Caki2 (cell line): Measurements from ENCODE around the gene PPP6R1. TPM values are rescaled to one million over a fixed set of nuclear protein-coding genes. Genes with fewer than 3 reads are reported as not detected.

Source experiments
- DNase-seq: peaks from one replicate; pipeline ENCODE4 v3.0.0-alpha.2; 2015; ENCODE audit warnings: low read depth
- in situ Hi-C: cut with HindIII; loops from 2 replicates; pipeline ENCODE4 v1.10.0; 2016; ENCODE audit warnings: low sequenced_read_pairs, low pct_unique_long_range_greater_than_20kb, mixed read lengths
- total RNA-seq: library from RNA; depleted of rRNA; stranded (reverse); fragments of >200 nt; shearing (Covaris generic); gene quantifications from 2 replicates; pipeline ENCODE4 v1.2.3, GENCODE V29; 2014; ENCODE audit warnings: low replicate concordance

The PPP6R1 gene
- total RNA-seq, 1 experiment from 2014 or later: 79.8 TPM

- no peak for DNase-seq
- in situ Hi-C loops: no loop called here
Measured at GRCh38 chr19:55265173-55265572, 6.4 kb upstream of the PPP6R1 start.

- no peak for DNase-seq
- in situ Hi-C loops: no loop called here
Measured at GRCh38 chr19:55264531-55264930, 5.7 kb upstream of the PPP6R1 start.

GRCh38 chr19:55262359-55262758, 3.5 kb upstream of the PPP6R1 start:
- DNase-seq: no peak

GRCh38 chr19:55261671-55262126, 2.9 kb upstream of the PPP6R1 start:
- DNase-seq: no peak
- in situ Hi-C loops: no loop called here

More at GRCh38 chr19:55262359-55262758, 3.5 kb upstream of the PPP6R1 start:
- in situ Hi-C loops: no loop called here

GRCh38 chr19:55259540-55260210, 858 bp upstream of the PPP6R1 start:
- in situ Hi-C loops: no loop called here
- no peak for DNase-seq

- in situ Hi-C loops: no loop called here
- no peak for DNase-seq
Measured at GRCh38 chr19:55258476-55258827, 365 bp downstream of the PPP6R1 start.

- in situ Hi-C loops: no loop called here
- DNase-seq: no peak
Measured at GRCh38 chr19:55257461-55258420, 1.1 kb downstream of the PPP6R1 start.

GRCh38 chr19:55256562-55257460, 2.0 kb downstream of the PPP6R1 start:
- in situ Hi-C loops: no loop called here

GRCh38 chr19:55255618-55256423, 3.0 kb downstream of the PPP6R1 start:
- no peak for DNase-seq
- in situ Hi-C loops: no loop called here

More at GRCh38 chr19:55256562-55257460, 2.0 kb downstream of the PPP6R1 start:
- no peak for DNase-seq

GRCh38 chr19:55254625-55254977, 4.2 kb downstream of the PPP6R1 start:
- no peak for DNase-seq

GRCh38 chr19:55253842-55254624, 4.8 kb downstream of the PPP6R1 start:
- in situ Hi-C loops: no loop called here
- DNase-seq: no peak

More at GRCh38 chr19:55254625-55254977, 4.2 kb downstream of the PPP6R1 start:
- in situ Hi-C loops: no loop called here

GRCh38 chr19:55252760-55253663, 5.8 kb downstream of the PPP6R1 start:
- in situ Hi-C loops: no loop called here
- DNase-seq: no peak

- in situ Hi-C loops: no loop called here
- DNase-seq: peak; percentile 59
Measured at GRCh38 chr19:55251341-55252081, 7.3 kb downstream of the PPP6R1 start.

- in situ Hi-C loops: no loop called here
- DNase-seq: no peak
Measured at GRCh38 chr19:55250262-55251036, 8.4 kb downstream of the PPP6R1 start.

- in situ Hi-C loops: no loop called here
- DNase-seq: no peak
Measured at GRCh38 chr19:55249841-55250240, 9.0 kb downstream of the PPP6R1 start.
